Measurements from ENCODE around the gene CYBA.
A peak's percentile ranks its signal among the peaks of the same experiment; 100 is the strongest.

CYBA gene

GRCh38 chr16:88659160-88659559, 8.3 kb upstream of the CYBA start:
- Mint-ChIP-seq H3K36me3 (no peaks in the 10 kb centered on the region), H3K27ac (no peak overlapping the region), H3K27me3 (no peaks in the 10 kb centered on the region), H3K9me3 (ENCODE audit: low read depth) (no peaks in the 10 kb centered on the region), H3K4me3 (no peak overlapping the region), H3K4me1 (ENCODE audit: low read depth) (peaks cover 16% of the 10 kb centered on the region)

- H3K27ac Mint-ChIP-seq = no peak overlapping the region
- H3K9me3 Mint-ChIP-seq (ENCODE audit: low read depth) = no peaks in the 10 kb centered on the region
- no peaks in the 10 kb centered on the region for H3K27me3 Mint-ChIP-seq
- H3K4me3 Mint-ChIP-seq = no peak overlapping the region
- no peaks in the 10 kb centered on the region for H3K36me3 Mint-ChIP-seq
- H3K4me1 Mint-ChIP-seq (ENCODE audit: low read depth) = peaks cover 14% of the 10 kb centered on the region
Measured at GRCh38 chr16:88658714-88659113, 7.9 kb upstream of the CYBA start.

- no peaks in the 10 kb centered on the region for H3K27me3 Mint-ChIP-seq
- H3K9me3 Mint-ChIP-seq (ENCODE audit: low read depth) = no peaks in the 10 kb centered on the region
- no peak overlapping the region for H3K4me3 Mint-ChIP-seq
- H3K27ac Mint-ChIP-seq = no peak overlapping the region
- H3K4me1 Mint-ChIP-seq (ENCODE audit: low read depth) = peaks cover 15% of the 10 kb centered on the region
- H3K36me3 Mint-ChIP-seq = no peaks in the 10 kb centered on the region
Measured at GRCh38 chr16:88657371-88657770, 6.5 kb upstream of the CYBA start.

- H3K36me3 Mint-ChIP-seq = no peaks in the 10 kb centered on the region
- H3K27ac Mint-ChIP-seq = no peak overlapping the region
- no peaks in the 10 kb centered on the region for H3K27me3 Mint-ChIP-seq
- no peak overlapping the region for H3K4me3 Mint-ChIP-seq
- H3K4me1 Mint-ChIP-seq (ENCODE audit: low read depth) = peaks cover 10% of the 10 kb centered on the region
- no peaks in the 10 kb centered on the region for H3K9me3 Mint-ChIP-seq (ENCODE audit: low read depth)
Measured at GRCh38 chr16:88656291-88656980, 5.6 kb upstream of the CYBA start.

- Mint-ChIP-seq H3K4me3 (no peak overlapping the region), H3K36me3 (no peaks in the 10 kb centered on the region)
Measured at GRCh38 chr16:88655733-88656281, 5.0 kb upstream of the CYBA start.

GRCh38 chr16:88655053-88655732, 4.3 kb upstream of the CYBA start:
- H3K4me3 Mint-ChIP-seq = no peak overlapping the region
- no peaks in the 10 kb centered on the region for H3K27me3 Mint-ChIP-seq
- peaks cover 7% of the 10 kb centered on the region for H3K4me1 Mint-ChIP-seq (ENCODE audit: low read depth)
- H3K27ac Mint-ChIP-seq = no peak overlapping the region
- H3K9me3 Mint-ChIP-seq (ENCODE audit: low read depth) = no peaks in the 10 kb centered on the region
- H3K36me3 Mint-ChIP-seq = no peaks in the 10 kb centered on the region

More at GRCh38 chr16:88655733-88656281, 5.0 kb upstream of the CYBA start:
- no peaks in the 10 kb centered on the region for H3K27me3 Mint-ChIP-seq
- peaks cover 7% of the 10 kb centered on the region for H3K4me1 Mint-ChIP-seq (ENCODE audit: low read depth)
- H3K27ac Mint-ChIP-seq = no peak overlapping the region
- H3K9me3 Mint-ChIP-seq (ENCODE audit: low read depth) = no peaks in the 10 kb centered on the region

- no peak overlapping the region for H3K27ac Mint-ChIP-seq
- no peaks in the 10 kb centered on the region for H3K9me3 Mint-ChIP-seq (ENCODE audit: low read depth)
- H3K27me3 Mint-ChIP-seq = no peaks in the 10 kb centered on the region
- H3K4me3 Mint-ChIP-seq = no peak overlapping the region
- peaks cover 8% of the 10 kb centered on the region for H3K4me1 Mint-ChIP-seq (ENCODE audit: low read depth)
- H3K36me3 Mint-ChIP-seq = no peaks in the 10 kb centered on the region
Measured at GRCh38 chr16:88654363-88655052, 3.7 kb upstream of the CYBA start.

- no peaks in the 10 kb centered on the region for H3K9me3 Mint-ChIP-seq (ENCODE audit: low read depth)
- H3K27ac Mint-ChIP-seq = peak overlapping the region; percentile 22
- no peaks in the 10 kb centered on the region for H3K27me3 Mint-ChIP-seq
- peaks cover 14% of the 10 kb centered on the region for H3K4me1 Mint-ChIP-seq (ENCODE audit: low read depth)
- no peak overlapping the region for H3K4me3 Mint-ChIP-seq
- H3K36me3 Mint-ChIP-seq = peaks cover 2% of the 10 kb centered on the region
Measured at GRCh38 chr16:88653596-88654362, 2.9 kb upstream of the CYBA start.

- Mint-ChIP-seq H3K27ac (peak overlapping the region; percentile 22), H3K4me1 (ENCODE audit: low read depth) (peaks cover 16% of the 10 kb centered on the region), H3K9me3 (ENCODE audit: low read depth) (no peaks in the 10 kb centered on the region), H3K36me3 (peaks cover 2% of the 10 kb centered on the region), H3K4me3 (no peak overlapping the region), H3K27me3 (no peaks in the 10 kb centered on the region)
Measured at GRCh38 chr16:88653101-88653500, 2.2 kb upstream of the CYBA start.

GRCh38 chr16:88652762-88653063, 1.9 kb upstream of the CYBA start:
- no peak overlapping the region for H3K4me3 Mint-ChIP-seq
- H3K27ac Mint-ChIP-seq = no peak overlapping the region
- peaks cover 2% of the 10 kb centered on the region for H3K36me3 Mint-ChIP-seq
- H3K9me3 Mint-ChIP-seq (ENCODE audit: low read depth) = no peaks in the 10 kb centered on the region
- no peaks in the 10 kb centered on the region for H3K27me3 Mint-ChIP-seq
- peaks cover 16% of the 10 kb centered on the region for H3K4me1 Mint-ChIP-seq (ENCODE audit: low read depth)

GRCh38 chr16:88651989-88652761, 1.3 kb upstream of the CYBA start:
- H3K27ac Mint-ChIP-seq = peak overlapping the region; percentile 58
- H3K9me3 Mint-ChIP-seq (ENCODE audit: low read depth) = no peaks in the 10 kb centered on the region
- H3K36me3 Mint-ChIP-seq = peaks cover 2% of the 10 kb centered on the region
- peaks cover 16% of the 10 kb centered on the region for H3K4me1 Mint-ChIP-seq (ENCODE audit: low read depth)
- no peak overlapping the region for H3K4me3 Mint-ChIP-seq
- no peaks in the 10 kb centered on the region for H3K27me3 Mint-ChIP-seq

GRCh38 chr16:88651276-88651988, 579 bp upstream of the CYBA start:
- Mint-ChIP-seq H3K36me3 (peaks cover 2% of the 10 kb centered on the region), H3K4me3 (peak overlapping the region; percentile 89), H3K4me1 (ENCODE audit: low read depth) (peaks cover 16% of the 10 kb centered on the region), H3K9me3 (ENCODE audit: low read depth) (no peaks in the 10 kb centered on the region), H3K27ac (peak overlapping the region; percentile 85), H3K27me3 (no peaks in the 10 kb centered on the region)

GRCh38 chr16:88649924-88650748, 717 bp downstream of the CYBA start:
- H3K36me3 Mint-ChIP-seq = peaks cover 2% of the 10 kb centered on the region
- H3K27me3 Mint-ChIP-seq = no peaks in the 10 kb centered on the region
- peak overlapping the region; percentile 89 for H3K4me3 Mint-ChIP-seq
- H3K4me1 Mint-ChIP-seq (ENCODE audit: low read depth) = peaks cover 16% of the 10 kb centered on the region
- H3K9me3 Mint-ChIP-seq (ENCODE audit: low read depth) = no peaks in the 10 kb centered on the region
- no peak overlapping the region for H3K27ac Mint-ChIP-seq

Data from activated naive CD8-positive, alpha-beta T cell (primary cell).